ENCODE measurements around the gene TES. TPM values are rescaled to one million over a fixed set of nuclear protein-coding genes. Genes with fewer than 3 reads are reported as not detected.

The TES gene
- total RNA-seq, 1 experiment from 2014 or later: 28.2 TPM

- Histone ChIP-seq H3K4me2 (ENCODE audit: insufficient read depth, insufficient read length, low read length) (no peak overlapping the region), H3K4me1 (ENCODE audit: insufficient read depth, low read length) (no peaks in the 10 kb centered on the region), H3K18ac (ENCODE audit: insufficient read length, low read depth, low read length) (no peak overlapping the region), H3K23ac (ENCODE audit: insufficient read length, low read depth, low read length) (no peak overlapping the region), H3K14ac (ENCODE audit: insufficient read depth, low read length) (no peak overlapping the region), H2BK20ac (ENCODE audit: low read depth, low read length, poor library complexity, severe bottlenecking) (no peak overlapping the region), H4K5ac (ENCODE audit: insufficient read length, low read depth, low read length) (no peak overlapping the region), H2BK12ac (ENCODE audit: insufficient read length, low read depth, low read length) (no peak overlapping the region), H4K8ac (replicated peaks; ENCODE audit: insufficient read length, low read depth, low read length) (no peak overlapping the region), H2BK15ac (ENCODE audit: low read depth, low read length) (no peak overlapping the region), H2BK120ac (ENCODE audit: low read depth, low read length, poor library complexity, severe bottlenecking) (no peak overlapping the region), H3K79me1 (ENCODE audit: insufficient read depth, low read depth, low read length, poor library complexity, severe bottlenecking) (no peaks in the 10 kb centered on the region), H2AK5ac (ENCODE audit: insufficient read length, low read length) (no peak overlapping the region), H3K79me2 (ENCODE audit: insufficient read depth, low read length) (no peaks in the 10 kb centered on the region), H2BK5ac (ENCODE audit: insufficient read length, low read length) (no peak overlapping the region), H2AFZ (ENCODE audit: low read length) (no peak overlapping the region), H3K27me3 (ENCODE audit: insufficient read depth, low read length) (no peaks in the 10 kb centered on the region), H4K20me1 (ENCODE audit: control insufficient read depth, insufficient read depth, insufficient read length) (no peaks in the 10 kb centered on the region), H3K56ac (ENCODE audit: insufficient read length, low read depth, low read length) (no peak overlapping the region), H3K9ac (ENCODE audit: extremely low read depth, insufficient read length, low read length) (no peak overlapping the region), H3K9me3 (ENCODE audit: control insufficient read depth, low read depth, low read length) (no peaks in the 10 kb centered on the region), H3K23me2 (ENCODE audit: insufficient read length, low read depth, low read length, poor library complexity, severe bottlenecking) (no peaks in the 10 kb centered on the region), H3T11ph (ENCODE audit: low read length) (no peak overlapping the region), H3K4ac (ENCODE audit: low read depth, low read length) (no peak overlapping the region), H3K27ac (ENCODE audit: insufficient read length, low read depth, low read length) (no peak overlapping the region), H4K91ac (ENCODE audit: insufficient read length, low read depth, low read length) (no peak overlapping the region)
- Mint-ChIP-seq H3K27ac (no peak overlapping the region), H3K27me3 (ENCODE audit: low read depth) (no peaks in the 10 kb centered on the region), H3K9me3 (peaks cover 7 to 12% of the 10 kb centered on the region in 2 experiments; a peak in 4 of 5 replicates), H3K36me3 (ENCODE audit: insufficient read depth in 1 of 3, low read depth in 3 of 3) (no peaks in the 10 kb centered on the region), H3K4me3 (no peak overlapping the region), H3K4me1 (peaks cover 0 to 6% of the 10 kb centered on the region in 2 experiments; a peak in 2 of 4 replicates)
- TF ChIP-seq CTCF (conservative IDR thresholded peaks at IDR 0.05): peak; percentile 60
- no peak for DNase-seq
- WGBS (ENCODE audit: extremely low coverage, insufficient read length, low lambda C conversion rate): no CpG with 5 or more reads among the region's 1 CpG
Observed at GRCh38 chr7:116293139-116293538, 82.8 kb downstream of the TES start.
